Astrocyte (in vitro differentiated cells and primary cell): ENCODE results near the gene ITGB3. TPM values are rescaled to one million over a fixed set of nuclear protein-coding genes. Genes with fewer than 3 reads are reported as not detected.

Experiments
- DNase-seq: peaks from one replicate; pipeline ENCODE4 v3.0.0-alpha.2; 2010; ENCODE audit warnings: low read depth
- FAIRE-seq: peaks from 2 replicates; lab custom pipeline; 2011; peaks lifted over from hg19 to GRCh38; lab: Jason Lieb, UNC
- H2AFZ ChIP-seq: 2 replicates; pipeline ENCODE4 v1.6.0; 2012; ENCODE audit warnings: low read depth, low read length, inconsistent platforms
- H3K27ac ChIP-seq: 2 replicates; pipeline ENCODE4 v1.5.1; 2011; ENCODE audit warnings: low read depth, low read length, inconsistent platforms
- H3K27me3 ChIP-seq: 2 replicates; pipeline ENCODE4 v1.6.0; 2011; ENCODE audit warnings: low read length, inconsistent platforms; ENCODE audit not compliant: insufficient read depth
- H3K36me3 ChIP-seq: 2 replicates; pipeline ENCODE4 v1.5.1; 2011; ENCODE audit warnings: low read length, inconsistent platforms; ENCODE audit not compliant: insufficient read depth
- H3K4me1 ChIP-seq: 2 replicates; pipeline ENCODE4 v1.5.1; 2011; ENCODE audit warnings: low read length, inconsistent platforms; ENCODE audit not compliant: insufficient read depth
- H3K4me2 ChIP-seq: 2 replicates; pipeline ENCODE4 v1.6.0; 2012; ENCODE audit warnings: low read length, inconsistent platforms
- H3K4me3 ChIP-seq: 2 replicates; pipeline ENCODE4 v1.5.1; 2011; ENCODE audit warnings: low read depth, mild to moderate bottlenecking, low read length, inconsistent platforms; ENCODE audit not compliant: insufficient read depth
- H3K79me2 ChIP-seq: 2 replicates; pipeline ENCODE4 v1.6.0; 2012; ENCODE audit warnings: mild to moderate bottlenecking, low read length, inconsistent platforms; ENCODE audit not compliant: insufficient read depth
- H3K9ac ChIP-seq: 2 replicates; pipeline ENCODE4 v1.6.0; 2012; ENCODE audit warnings: mild to moderate bottlenecking, low read length, inconsistent platforms
- H3K9me3 ChIP-seq: 2 replicates; pipeline ENCODE4 v1.5.1; 2012; ENCODE audit warnings: low read depth, mild to moderate bottlenecking, low read length, inconsistent platforms; ENCODE audit not compliant: insufficient read depth
- H4K20me1 ChIP-seq: 2 replicates; pipeline ENCODE4 v1.6.0; 2012; ENCODE audit warnings: low read length, inconsistent platforms; ENCODE audit not compliant: insufficient read depth
- H3K27ac Mint-ChIP-seq: one replicate; pipeline ENCODE4 v1.8.0; 2021; ENCODE audit warnings: mild to moderate bottlenecking, mixed read lengths; ENCODE audit not compliant: unreplicated experiment
- H3K27me3 Mint-ChIP-seq: one replicate; pipeline ENCODE4 v1.8.0; 2021; ENCODE audit warnings: low read depth, mixed read lengths; ENCODE audit not compliant: unreplicated experiment
- H3K36me3 Mint-ChIP-seq: one replicate; pipeline ENCODE4 v1.8.0; 2021; ENCODE audit warnings: low read depth, mixed read lengths; ENCODE audit not compliant: unreplicated experiment
- H3K4me1 Mint-ChIP-seq: one replicate; pipeline ENCODE4 v1.8.0; 2021; ENCODE audit warnings: low read depth, mixed read lengths; ENCODE audit not compliant: unreplicated experiment
- H3K4me3 Mint-ChIP-seq: one replicate; pipeline ENCODE4 v1.8.0; 2021; ENCODE audit warnings: mild to moderate bottlenecking, moderate library complexity, mixed read lengths; ENCODE audit not compliant: unreplicated experiment
- H3K9me3 Mint-ChIP-seq: one replicate; pipeline ENCODE4 v1.8.0; 2021; ENCODE audit warnings: mild to moderate bottlenecking, mixed read lengths; ENCODE audit not compliant: unreplicated experiment
- CTCF ChIP-seq: IDR thresholded peaks from 2 replicates; pipeline ENCODE4 v1.5.1; 2011; ENCODE audit warnings: low read depth, mild to moderate bottlenecking, inconsistent platforms, low read length, moderate library complexity; ENCODE audit not compliant: insufficient read depth
- EZH2 ChIP-seq: IDR thresholded peaks from 2 replicates; pipeline ENCODE4 v1.6.1; 2012; ENCODE audit warnings: mild to moderate bottlenecking, low read length, inconsistent platforms; ENCODE audit not compliant: insufficient read depth
- total RNA-seq: library from RNA; stranded (reverse); gene quantifications from 2 replicates; pipeline ENCODE4 v1.2.1, GENCODE V29; 2021

ITGB3 gene
- total RNA-seq, 1 donor from 2014 or later: 44.0 TPM

DNA sequence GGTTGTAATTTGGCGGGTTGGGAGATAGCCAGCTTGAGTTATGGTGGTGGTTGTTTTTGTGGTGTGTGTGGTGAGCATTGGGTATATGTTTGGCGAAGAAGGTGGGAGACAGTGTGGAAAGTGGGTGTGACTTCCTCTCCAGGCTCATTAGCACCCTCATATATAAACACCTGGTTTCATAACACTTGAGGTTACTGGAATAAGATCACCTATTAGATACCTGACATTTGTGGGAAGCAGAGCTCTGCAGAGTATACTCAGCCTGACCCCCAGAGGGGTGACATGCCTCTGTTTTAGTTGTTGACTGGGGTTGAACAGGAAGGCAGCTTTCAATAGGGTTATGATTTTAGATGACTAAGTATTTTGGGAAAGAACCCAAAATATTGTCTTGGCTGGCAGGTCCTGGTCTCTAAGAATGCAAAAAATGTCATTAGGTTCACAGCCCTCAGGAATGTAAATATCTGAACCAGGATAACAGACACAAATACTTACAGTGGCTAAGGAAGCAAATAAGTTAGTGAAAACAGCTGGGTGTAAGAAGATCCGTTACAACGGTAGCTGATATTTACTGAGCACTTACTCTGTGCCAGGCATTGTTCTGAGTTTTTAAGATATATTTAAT, 51.8 kb downstream of the ITGB3 start:
- H3K4me3 Mint-ChIP-seq: no peak overlapping the region
- H3K9me3 Mint-ChIP-seq: peaks cover 4% of the 10 kb centered on the region
- Histone ChIP-seq H3K4me3 (no peak overlapping the region), H3K9ac (no peak overlapping the region), H3K27ac (peak overlapping the region; percentile 53), H4K20me1 (no peaks in the 10 kb centered on the region), H3K79me2 (no peaks in the 10 kb centered on the region), H3K36me3 (peaks cover 1% of the 10 kb centered on the region), H3K4me2 (peak overlapping the region; percentile 53), H3K27me3 (no peaks in the 10 kb centered on the region), H3K9me3 (peaks cover 3% of the 10 kb centered on the region), H2AFZ (no peak overlapping the region), H3K4me1 (peaks cover 14% of the 10 kb centered on the region)
- H3K36me3 Mint-ChIP-seq: peaks cover 47% of the 10 kb centered on the region
- TF ChIP-seq EZH2: no peak
- no peak for TF ChIP-seq CTCF
- peaks cover 18% of the 10 kb centered on the region for H3K4me1 Mint-ChIP-seq
- no peaks in the 10 kb centered on the region for H3K27me3 Mint-ChIP-seq
- peak; percentile 96 for DNase-seq
- peak; percentile 89 for FAIRE-seq
- peak overlapping the region; percentile 42 for H3K27ac Mint-ChIP-seq

GRCh38 chr17:47310186-47310733, 56.6 kb downstream of the ITGB3 start:
- DNase-seq: no peak
- no peak overlapping the region for H3K9ac ChIP-seq
- no peak for TF ChIP-seq CTCF
- TF ChIP-seq EZH2: no peak

DNA sequence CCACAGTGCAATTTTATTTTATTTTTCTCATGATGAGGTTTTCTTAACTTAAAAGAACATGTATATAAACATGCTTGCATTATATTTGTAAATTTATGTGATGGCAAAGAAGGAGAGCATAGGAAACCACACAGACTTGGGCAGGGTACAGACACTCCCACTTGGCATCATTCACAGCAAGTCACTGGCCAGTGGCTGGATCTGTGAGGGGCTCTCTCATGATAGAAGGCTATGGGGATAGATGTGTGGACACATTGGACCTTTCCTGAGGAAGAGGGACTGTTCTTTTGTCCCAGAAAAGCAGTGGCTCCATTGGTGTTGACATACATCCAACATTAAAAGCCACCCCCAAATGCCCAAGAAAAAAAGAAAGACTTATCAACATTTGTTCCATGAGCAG, 57.8 kb downstream of the ITGB3 start:
- Histone ChIP-seq H3K36me3 (no peaks in the 10 kb centered on the region), H4K20me1 (no peaks in the 10 kb centered on the region), H3K9ac (no peak overlapping the region), H3K4me1 (peaks cover 19% of the 10 kb centered on the region), H3K4me2 (no peak overlapping the region), H3K4me3 (no peak overlapping the region), H2AFZ (no peak overlapping the region), H3K27me3 (no peaks in the 10 kb centered on the region), H3K27ac (no peak overlapping the region), H3K79me2 (no peaks in the 10 kb centered on the region), H3K9me3 (no peaks in the 10 kb centered on the region)
- TF ChIP-seq EZH2 (no peak), CTCF (no peak)
- Mint-ChIP-seq H3K27ac (no peak overlapping the region), H3K4me3 (no peak overlapping the region), H3K27me3 (no peaks in the 10 kb centered on the region), H3K9me3 (peaks cover 3% of the 10 kb centered on the region), H3K4me1 (peaks cover 14% of the 10 kb centered on the region), H3K36me3 (peaks cover 27% of the 10 kb centered on the region)
- no peak for FAIRE-seq
- no peak for DNase-seq

More at GRCh38 chr17:47310186-47310733, 56.6 kb downstream of the ITGB3 start:
- Histone ChIP-seq H3K9me3 (no peaks in the 10 kb centered on the region), H3K79me2 (no peaks in the 10 kb centered on the region), H2AFZ (no peak overlapping the region), H3K36me3 (no peaks in the 10 kb centered on the region), H3K27ac (no peak overlapping the region), H3K4me3 (no peak overlapping the region), H4K20me1 (no peaks in the 10 kb centered on the region), H3K4me2 (no peak overlapping the region), H3K4me1 (peaks cover 18% of the 10 kb centered on the region), H3K27me3 (no peaks in the 10 kb centered on the region)
- Mint-ChIP-seq H3K36me3 (peaks cover 27% of the 10 kb centered on the region), H3K4me1 (peaks cover 16% of the 10 kb centered on the region), H3K27me3 (no peaks in the 10 kb centered on the region), H3K27ac (peak overlapping the region; percentile 74), H3K4me3 (no peak overlapping the region), H3K9me3 (peaks cover 3% of the 10 kb centered on the region)
- FAIRE-seq: no peak
